K562 (cell line): ENCODE measurements around the gene LRPAP1. TPM values are rescaled to one million over a fixed set of nuclear protein-coding genes. Genes with fewer than 3 reads are reported as not detected.
A peak's percentile ranks its signal among the peaks of the same experiment; 100 is the strongest.

Experiments used
- ATF2 ChIP-seq: sonication (generic); formaldehyde crosslinking; IDR thresholded peaks from 2 replicates; pipeline ENCODE4 v1.8.1; 2022; ENCODE audit warnings: missing genetic modification reagents
- ATF6 ChIP-seq: sonication (generic); formaldehyde crosslinking; IDR thresholded peaks from 2 replicates; pipeline ENCODE4 v1.4.0; 2020; ENCODE audit warnings: mild to moderate bottlenecking, missing genetic modification reagents
- CEBPB ChIP-seq: fragments of 450-650 bp; IDR thresholded peaks from 2 replicates; pipeline ENCODE4 v1.6.1; 2016; ENCODE audit warnings: missing genetic modification characterization, missing compliant biosample characterization
- EZH2 ChIP-seq: IDR thresholded peaks from 2 replicates; pipeline ENCODE4 v1.6.1; 2012; ENCODE audit warnings: low read depth, mild to moderate bottlenecking, inconsistent platforms, low read length, borderline replicate concordance
- FOXA3 ChIP-seq, 2 experiments: fragments of 450-650 bp in 1 of 2; sonication (generic) in 1 of 2; formaldehyde crosslinking; IDR thresholded peaks in 1 of 2; conservative IDR thresholded peaks in 1 of 2; 2 replicates each; pipeline versions ENCODE4 v1.4.0 to v1.8.0; 2020 to 2022; ENCODE audit warnings: mild to moderate bottlenecking in 2 of 2, missing genetic modification reagents in 1 of 2
- HES1 ChIP-seq: fragments of 450-650 bp; IDR thresholded peaks from 2 replicates; pipeline ENCODE4 v1.6.1; 2016; ENCODE audit warnings: low read depth, mild to moderate bottlenecking, moderate library complexity
- HMBOX1 ChIP-seq: sonication (generic); IDR thresholded peaks from 2 replicates; pipeline ENCODE4 v1.6.1; 2016
- KLF13 ChIP-seq: fragments of 450-650 bp; IDR thresholded peaks from 2 replicates; pipeline ENCODE4 v1.6.1; 2016; ENCODE audit warnings: missing genetic modification characterization, low read depth, mild to moderate bottlenecking, missing compliant biosample characterization, moderate library complexity, borderline replicate concordance
- KLF16 ChIP-seq: IDR thresholded peaks from 2 replicates; pipeline ENCODE4 v1.6.1; 2016; ENCODE audit warnings: antibody characterized with exemption
- RAD21 ChIP-seq, 2 experiments: fragments of 250-450 bp in 1 of 2; fragments of 450-650 bp in 1 of 2; sonication (Bioruptor Pico) in 1 of 2; formaldehyde crosslinking in 1 of 2; IDR thresholded peaks in 1 of 2; conservative IDR thresholded peaks in 1 of 2; 2 replicates each; pipeline versions ENCODE4 v1.4.0 to v1.8.0; 2020 to 2022; ENCODE audit warnings: mild to moderate bottlenecking in 2 of 2, moderate library complexity in 1 of 2
- SMC3 ChIP-seq: conservative IDR thresholded peaks from 2 replicates; pipeline ENCODE4 v1.6.1; 2011; ENCODE audit warnings: low read depth, low read length, improper control_type of control experiment; ENCODE audit not compliant: insufficient read depth
- STAG1 ChIP-seq: sonication (generic); formaldehyde crosslinking; IDR thresholded peaks from 2 replicates; pipeline ENCODE4 v1.5.0; 2020; ENCODE audit warnings: missing genetic modification reagents, borderline replicate concordance
- TFAP4 ChIP-seq: sonication (generic); formaldehyde crosslinking; IDR thresholded peaks from 2 replicates; pipeline ENCODE4 v1.8.0; 2022; ENCODE audit warnings: missing genetic modification reagents, mild to moderate bottlenecking, moderate library complexity, borderline replicate concordance
- TFE3 ChIP-seq: fragments of 450-650 bp; formaldehyde crosslinking; IDR thresholded peaks from 2 replicates; pipeline ENCODE4 v1.4.0; 2020; ENCODE audit warnings: mild to moderate bottlenecking, mixed read lengths
- ZC3H11A ChIP-seq: IDR thresholded peaks from 2 replicates; pipeline ENCODE4 v1.6.1; 2012; ENCODE audit warnings: low read depth, low read length, improper control_type of control experiment
- ZNF133 ChIP-seq: fragments of 250-450 bp; sonication (Bioruptor Pico); IDR thresholded peaks from 2 replicates; pipeline ENCODE4 v1.4.0; 2020; ENCODE audit warnings: mild to moderate bottlenecking
- ZNF717 ChIP-seq: fragments of 250-450 bp; sonication (Bioruptor Pico); IDR thresholded peaks from 2 replicates; pipeline ENCODE4 v1.5.0; 2021
- ZZZ3 ChIP-seq: fragments of 450-650 bp; IDR thresholded peaks from 2 replicates; pipeline ENCODE4 v1.6.1; 2016; ENCODE audit warnings: antibody characterized with exemption, mild to moderate bottlenecking, moderate library complexity
- polyA plus RNA-seq, 8 experiments: library from polyadenylated mRNA; depleted of rRNA in 4 of 8; stranded (reverse) in 5 of 8; unstranded in 3 of 8; fragments of >200 nt; fragmentation: Nextera tagmentation in 2 of 8; fragmentation: Illumina TruSeq in 1 of 8; extraction: Ambion mirVana in 2 of 8; extraction: Trizol in 1 of 8; gene quantifications; 2 replicates each; pipeline versions ENCODE4 v1.2.1 to v1.2.3, GENCODE V29; 2011 to 2014; ENCODE audit warnings: inconsistent platforms in 1 of 8, missing spikeins in 1 of 8
- total RNA-seq, 7 experiments: library from RNA; depleted of rRNA in 6 of 7; stranded (reverse); fragments of >200 nt in 6 of 7; fragmentation: Illumina TruSeq in 2 of 7; extraction: Trizol in 2 of 7; gene quantifications; 2 replicates each; pipeline versions ENCODE4 v1.2.1 to v1.2.3, GENCODE V29; 2011 to 2021; ENCODE audit warnings: low replicate concordance in 1 of 7

The LRPAP1 gene
- total and polyA plus RNA-seq, 9 of the 15 experiments (the other 6 are each of a cell fraction or from before 2014, with no cell fraction given): 1.1 to 75.5 (median 41.8) TPM

- TF ChIP-seq ATF6 (CRISPR knock-in tag) (no peak), RAD21 (CRISPR knock-in tag; conservative IDR thresholded peaks at IDR 0.05 in 1 of 2, IDR thresholded peaks at IDR 0.05 in 1 of 2) (peak; percentile 54 to 88), EZH2 (no peak), ATF2 (CRISPR knock-in tag) (no peak), STAG1 (CRISPR knock-in tag) (peak; percentile 72; the same call in 1 of the 2 replicates), HES1 (no peak), ZC3H11A (no peak), SMC3 (peak; percentile 81), KLF16 (peak; percentile 69; the same call in 1 of the 2 replicates), TFE3 (no peak), HMBOX1 (no peak), FOXA3 (CRISPR knock-in tag; conservative IDR thresholded peaks at IDR 0.05 in 1 of 2, IDR thresholded peaks at IDR 0.05 in 1 of 2) (no peak), TFAP4 (CRISPR knock-in tag) (peak; percentile 48; the same call in 1 of the 2 replicates), CEBPB (tag) (peak; percentile 38; the same call in 1 of the 2 replicates), ZZZ3 (no peak), ZNF717 (CRISPR knock-in tag) (no peak), KLF13 (tag) (no peak), ZNF133 (CRISPR knock-in tag) (no peak)
Observed at GRCh38 chr4:3480528-3481112, 51.6 kb downstream of the LRPAP1 start (continued).
